Measurements from ENCODE around the gene PEX10. TPM values are rescaled to one million over a fixed set of nuclear protein-coding genes. Genes with fewer than 3 reads are reported as not detected.
A peak's percentile ranks its signal among the peaks of the same experiment; 100 is the strongest.

The PEX10 gene
- total and polyA plus RNA-seq, 2 of the 8 experiments (the other 6 are each of a cell fraction or from before 2014, with no cell fraction given) = 24.3 to 26.9 TPM

- Histone ChIP-seq H3K79me1 (ENCODE audit: low read depth, low read length) (no peaks in the 10 kb centered on the region), H2BK20ac (ENCODE audit: low read length) (no peak overlapping the region), H2AFZ (ENCODE audit: low read length) (no peak overlapping the region), H3K27ac (ENCODE audit: low read depth, low read length) (no peak overlapping the region), H3K18ac (ENCODE audit: extremely low read depth, low read length) (no peak overlapping the region), H2AK5ac (ENCODE audit: low read depth, low read length) (no peak overlapping the region), H3K4ac (replicated peaks; ENCODE audit: insufficient read length, low read depth, low read length) (no peak overlapping the region), H3K23ac (ENCODE audit: insufficient read length) (no peak overlapping the region), H3K4me3 (ENCODE audit: extremely low read depth in 1 of 4, insufficient read depth in 2 of 4, low read depth in 3 of 4, low read length in 4 of 4) (no peak overlapping the region), H4K8ac (ENCODE audit: extremely low read depth, insufficient read depth, low read length) (peak overlapping the region; percentile 35; the same call in 1 of the 2 replicates), H4K20me1 (replicated peaks in 1 of 2; ENCODE audit: control insufficient read depth in 1 of 2, insufficient read depth in 2 of 2, low read length in 2 of 2) (peaks cover 0 to 1% of the 10 kb centered on the region in 2 experiments), H2BK12ac (ENCODE audit: low read depth, low read length) (no peak overlapping the region), H4K5ac (ENCODE audit: insufficient read length, low read depth, low read length) (no peak overlapping the region), H4K91ac (replicated peaks; ENCODE audit: insufficient read length, low read length) (no peak overlapping the region), H2BK15ac (ENCODE audit: low read length) (no peak overlapping the region), H3K36me3 (ENCODE audit: control insufficient read depth in 2 of 4, insufficient read depth in 4 of 4, low read length in 3 of 4) (no peaks in the 10 kb centered on the region), H2BK120ac (replicated peaks; ENCODE audit: low read depth, low read length) (no peak overlapping the region), H3K56ac (replicated peaks; ENCODE audit: insufficient read length, low read depth, low read length) (no peak overlapping the region), H3K79me2 (ENCODE audit: control insufficient read depth in 1 of 2, insufficient read depth in 2 of 2, low read length in 2 of 2) (no peaks in the 10 kb centered on the region), H3K23me2 (ENCODE audit: low read depth, low read length) (no peaks in the 10 kb centered on the region), H3K27me3 (replicated peaks in 1 of 4; ENCODE audit: control insufficient read depth in 3 of 4, extremely low read depth in 1 of 4, insufficient read depth in 3 of 4, low read length in 3 of 4) (no peaks in the 10 kb centered on the region), H3K14ac (ENCODE audit: insufficient read length) (no peak overlapping the region), H3K9me3 (ENCODE audit: insufficient read depth in 2 of 2, low read depth in 1 of 2, low read length in 1 of 2) (no peaks in the 10 kb centered on the region), H3K4me2 (ENCODE audit: insufficient read depth in 1 of 2, low read depth in 2 of 2, low read length in 2 of 2) (no peak overlapping the region), H3K4me1 (replicated peaks in 1 of 4; ENCODE audit: control insufficient read depth in 3 of 4, insufficient read depth in 4 of 4, low read length in 3 of 4) (peaks cover 0 to 2% (median under 1%) of the 10 kb centered on the region in 4 experiments; a peak in 3 of 7 replicates), H2BK5ac (ENCODE audit: low read depth, low read length) (no peak overlapping the region), H3K9ac (replicated peaks in 1 of 4; ENCODE audit: extremely low read depth in 1 of 4, low read depth in 3 of 4, low read length in 3 of 4) (no peak overlapping the region)
- peak; percentile 39 to 88 for DNase-seq (ENCODE audit: low read depth in 1 of 2, low spot score in 2 of 2)
- POLR2A ChIA-PET (ENCODE audit: partially characterized antibody) = interaction anchor here (0.7 to 2.9 kb wide), 12 partner anchors 9 to 194 kb away, joined by 3 to 13 read pairs (median 4); partner anchors contain the start of genes FAAP20, MORN1 and RER1
- WGBS, 2 experiments (ENCODE audit: extremely low coverage in 1 of 2, insufficient coverage in 1 of 2, insufficient read length in 1 of 2, insufficient replicate concordance in 2 of 2, low coverage in 1 of 2, low lambda C conversion rate in 2 of 2, missing lambda C conversion rate in 1 of 2) = 67% methylated on average over 18 of the region's 28 CpGs; no CpG with 5 or more reads in 1 of the 2 experiments
- FAIRE-seq = no peak
- CTCF ChIA-PET (ENCODE audit: partially characterized antibody) = interaction anchor here (0.7 to 5.5 kb wide), 61 partner anchors 8 to 1071 kb away, joined by 3 to 154 read pairs (median 5); partner anchors contain the start of genes FAAP20, MORN1 and RER1
- peak in 1 of 2 experiments; percentile 68; a peak in 1 of 4 replicates for TF ChIP-seq SIN3A (conservative IDR thresholded peaks at IDR 0.05 in 1 of 2, IDR thresholded peaks at IDR 0.05 in 1 of 2; ENCODE audit: low read depth in 1 of 2, low read length in 2 of 2)
- no peak for TF ChIP-seq RXRA (IDR thresholded peaks at IDR 0.05; ENCODE audit: insufficient read depth, low read depth, low read length)
- 0 out of 2 replicates have a peak, but pooled peaks have one; percentile 6 for TF ChIP-seq YY1 (IDR thresholded peaks at IDR 0.05; ENCODE audit: low read depth, low read length)
- peak; percentile 95 to 98 for TF ChIP-seq RAD21 (IDR thresholded peaks at IDR 0.05 in 1 of 2, conservative IDR thresholded peaks at IDR 0.05 in 1 of 2; ENCODE audit: low read depth in 2 of 2, low read length in 2 of 2)
- no peak for TF ChIP-seq EZH2 (IDR thresholded peaks at IDR 0.05; ENCODE audit: low read depth, low read length, severe bottlenecking)
- no peak for TF ChIP-seq SAP30 (IDR thresholded peaks at IDR 0.05; ENCODE audit: insufficient read depth, insufficient replicate concordance, low read length)
- TF ChIP-seq CBX5 (IDR thresholded peaks at IDR 0.05; ENCODE audit: low read depth, low read length) = no peak
- no peak for TF ChIP-seq TAF7 (optimal IDR thresholded peaks at IDR 0.05; ENCODE audit: borderline replicate concordance, low read depth, low read length)
- TF ChIP-seq GABPA (IDR thresholded peaks at IDR 0.05; ENCODE audit: borderline replicate concordance, insufficient read depth, low read length) = peak; percentile 78; the same call in 1 of the 2 replicates
Measured at GRCh38 chr1:2381741-2382620, 30.4 kb downstream of the PEX10 start.

Measured in H1 (cell line).